ENCODE measurements around the gene DPT.

DPT gene

DNA sequence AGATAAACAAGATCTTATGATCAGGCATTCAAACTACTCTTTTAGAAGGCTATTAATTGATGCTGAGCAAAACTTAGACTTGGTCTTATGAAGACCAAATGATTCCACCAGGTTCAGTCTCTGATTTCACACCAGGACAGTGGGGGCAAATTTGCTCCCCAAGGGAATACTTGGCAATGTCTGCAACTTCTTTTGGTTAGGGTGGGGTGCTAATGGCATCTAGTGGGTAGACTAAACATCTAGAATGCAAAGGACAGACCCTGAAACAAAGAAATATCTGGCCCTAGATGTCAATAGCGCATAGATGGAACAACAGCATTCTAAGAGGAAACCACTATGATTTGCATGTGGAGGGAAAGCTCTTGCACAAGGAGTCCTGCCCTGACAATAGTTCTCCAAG, 30.6 kb downstream of the DPT start:
- no peak for DNase-seq (ENCODE audit: low read depth)

DNA sequence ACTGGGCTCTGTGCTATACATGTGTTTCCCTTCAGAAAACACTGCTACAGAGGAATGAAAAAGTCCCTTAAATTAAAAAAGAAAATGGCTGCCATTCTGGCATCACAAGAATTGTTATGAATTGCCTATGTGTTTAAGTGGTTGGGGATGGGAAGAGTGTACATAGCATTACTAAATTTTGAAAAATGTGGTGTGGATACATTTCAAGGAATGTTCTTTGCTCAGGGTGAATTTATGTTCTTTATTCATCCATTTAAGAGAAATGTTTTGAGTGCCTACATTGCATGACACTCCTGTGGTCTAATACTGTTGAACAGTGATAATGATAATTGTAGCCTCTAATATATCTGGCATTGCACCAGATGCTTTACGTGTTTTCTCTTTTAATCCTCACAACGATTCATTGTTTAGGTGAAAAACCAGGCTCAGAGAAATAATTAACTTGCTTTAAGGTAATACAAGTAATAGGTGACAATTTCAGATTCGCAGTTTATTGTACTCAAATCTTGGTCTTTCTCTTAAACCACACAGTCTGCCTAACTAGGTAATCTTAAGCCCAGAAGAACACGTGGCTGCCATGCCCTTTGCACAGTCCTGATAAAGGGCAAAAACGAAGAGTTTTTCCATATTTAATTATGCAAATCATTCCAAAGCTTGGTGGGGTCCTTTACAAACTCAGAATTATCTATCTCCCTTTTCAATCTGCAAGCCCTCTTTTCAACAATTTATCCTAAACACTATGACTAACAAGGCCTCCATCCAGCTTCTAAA, 31.5 kb downstream of the DPT start:
- no peak for DNase-seq (ENCODE audit: low read depth)

DNA sequence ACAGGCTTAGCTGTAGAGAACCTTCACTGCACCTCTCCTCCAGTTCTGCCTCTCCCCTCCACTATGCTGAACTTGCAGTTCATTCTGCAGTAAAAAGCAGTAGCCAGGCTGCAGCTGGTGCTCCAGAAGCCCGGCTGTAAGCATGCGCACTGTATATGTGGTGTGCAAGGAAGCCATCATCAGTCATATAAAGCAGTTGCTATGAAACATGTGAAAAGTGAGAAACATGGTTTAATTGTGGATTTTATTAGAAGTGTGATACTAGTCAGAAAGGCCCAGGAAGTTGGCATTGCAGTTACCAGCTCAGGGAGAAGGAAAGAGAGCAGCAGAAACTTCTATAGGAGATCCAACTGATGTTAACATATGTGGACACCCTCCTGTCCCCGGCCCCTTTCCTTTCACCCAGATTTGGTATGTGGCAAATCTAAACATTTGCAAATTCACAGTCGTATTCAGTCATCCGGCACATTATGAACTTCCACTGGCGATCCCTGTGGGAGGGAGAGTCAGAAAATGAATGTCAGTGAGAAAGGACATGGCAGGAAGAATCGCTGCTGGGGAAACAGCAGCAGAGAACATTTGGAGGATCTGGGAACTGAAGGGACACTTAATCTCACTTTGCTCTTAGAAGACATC, 32.8 kb downstream of the DPT start:
- DNase-seq (ENCODE audit: low read depth) = no peak

DNA sequence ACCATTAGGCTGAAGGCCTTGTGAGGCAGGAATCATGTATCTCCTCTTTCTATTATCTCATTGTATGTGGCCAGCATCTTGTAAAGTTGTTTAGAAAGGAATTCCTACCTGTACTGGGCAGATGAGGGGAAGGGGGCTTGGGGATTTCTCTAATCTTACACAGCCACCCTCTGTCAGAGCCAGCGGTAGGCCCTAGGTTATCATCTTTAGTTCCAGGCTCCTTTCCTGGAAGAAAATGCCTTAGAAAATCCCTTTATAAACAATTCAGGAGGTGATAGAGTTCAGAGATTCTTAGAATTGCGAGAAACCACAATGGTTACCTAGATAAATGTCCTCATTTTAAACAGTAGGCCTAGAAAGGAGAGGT, 35.2 kb downstream of the DPT start:
- DNase-seq (ENCODE audit: low read depth) = no peak

DNA sequence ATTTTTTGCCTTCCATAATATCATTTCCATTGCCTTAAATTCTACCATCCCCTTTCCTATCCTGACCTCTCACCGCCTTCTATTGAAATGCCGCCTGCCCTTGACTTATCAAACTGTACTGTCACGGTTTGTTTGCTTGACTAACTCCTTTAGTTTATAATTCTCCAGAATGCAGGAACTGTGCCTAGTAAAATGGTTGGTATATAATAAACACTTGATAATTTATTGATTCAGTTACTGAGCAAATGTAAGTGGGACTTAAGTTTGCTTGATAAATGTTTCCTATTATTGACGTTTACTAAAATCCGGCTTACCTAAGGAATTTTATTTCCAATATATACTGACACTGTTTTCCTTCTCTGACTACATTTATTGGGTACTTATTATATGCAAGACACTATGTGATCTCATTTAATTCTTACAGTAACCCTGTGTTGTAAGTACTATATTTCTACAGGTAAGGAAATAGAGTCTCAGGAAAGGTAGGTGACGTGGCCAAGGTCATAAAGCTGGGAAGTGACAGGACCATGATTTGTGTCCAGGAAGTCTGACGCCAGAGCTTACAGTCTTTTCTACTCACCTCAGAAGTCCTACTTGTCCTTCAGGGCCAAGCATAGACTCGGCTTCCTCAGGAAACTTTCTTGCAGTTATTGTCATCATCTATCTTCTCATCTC, 35.7 kb downstream of the DPT start:
- DNase-seq (ENCODE audit: low read depth) = no peak

DNA sequence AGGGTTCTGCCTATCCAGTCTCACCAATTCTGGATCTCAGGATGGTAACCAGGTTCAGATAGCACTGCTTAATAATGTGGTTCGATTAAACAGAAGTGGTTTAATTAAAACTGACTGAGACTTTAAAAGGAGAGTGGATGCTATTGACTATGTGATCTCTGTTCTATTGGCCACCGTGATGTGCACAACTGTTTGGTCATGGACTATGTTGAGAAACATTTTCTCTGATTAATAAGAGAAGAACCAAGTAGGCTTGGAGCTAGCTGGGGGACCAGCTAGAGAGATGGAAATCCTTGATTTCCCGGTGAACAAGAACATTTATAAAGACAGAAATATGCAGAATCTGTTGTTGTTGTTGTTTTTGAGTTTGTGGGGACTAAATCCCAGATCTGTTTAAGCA, 36.5 kb downstream of the DPT start:
- DNase-seq (ENCODE audit: low read depth) = no peak

DNA sequence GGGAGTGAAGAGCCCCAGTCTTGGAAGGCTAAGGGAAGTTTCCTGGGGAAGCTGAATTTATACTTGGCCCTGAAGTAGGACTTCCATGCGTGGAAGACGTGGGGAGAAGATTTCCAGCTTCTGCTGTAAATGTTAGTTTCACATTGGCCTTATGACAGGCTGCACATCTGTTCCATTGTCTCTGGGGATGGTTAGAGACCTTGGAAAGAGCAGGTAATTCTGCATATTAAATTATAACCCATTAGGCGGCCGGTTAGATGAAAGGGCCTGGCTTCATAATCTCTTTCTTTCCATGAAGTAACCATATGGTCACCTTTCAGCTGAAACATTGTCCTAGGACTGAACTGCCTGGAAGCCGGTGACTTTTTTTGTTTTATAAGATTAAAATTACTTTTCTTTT, 37.5 kb downstream of the DPT start:
- no peak for DNase-seq (ENCODE audit: low read depth)

DNA sequence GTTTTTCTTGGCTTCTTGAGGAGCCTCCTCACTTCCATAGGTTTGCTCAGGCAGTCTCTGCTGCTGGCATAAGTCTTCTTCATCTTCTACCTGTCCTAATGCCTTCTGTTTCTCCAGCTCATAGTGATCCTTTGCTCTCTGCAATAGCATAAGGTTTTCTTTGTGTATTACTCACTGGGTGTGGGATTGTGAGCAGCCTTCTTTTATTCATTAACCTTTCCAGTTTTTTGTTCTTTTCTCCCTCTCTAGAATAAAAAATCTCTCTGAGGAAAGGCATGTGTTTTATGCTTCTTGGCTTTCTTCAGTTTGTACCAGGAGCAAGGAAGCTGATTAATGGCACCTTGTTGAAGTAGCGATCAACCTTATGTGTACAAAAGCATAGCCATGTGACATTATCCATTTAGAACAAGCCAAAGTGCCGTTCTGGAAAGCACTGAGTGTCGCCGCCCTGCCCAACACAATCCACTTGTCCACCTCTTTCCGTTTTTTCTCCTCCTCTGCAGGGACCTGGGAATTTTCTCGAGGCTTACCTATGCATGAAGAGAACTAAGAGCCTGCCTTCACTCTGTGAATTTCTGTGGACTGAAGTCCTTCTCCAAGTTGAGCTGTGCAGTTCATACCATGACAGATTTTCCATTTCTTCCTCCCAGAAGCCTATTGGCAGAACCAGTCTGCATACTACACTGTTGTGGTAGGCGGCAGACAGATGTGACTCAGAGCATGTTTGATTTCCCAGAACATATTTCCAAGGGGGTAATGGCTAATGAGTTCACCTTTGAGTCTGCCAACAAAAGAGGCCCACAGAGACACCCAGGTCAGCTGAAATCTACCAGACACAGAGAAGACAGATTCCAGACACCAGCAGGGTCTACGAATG, 39.0 kb downstream of the DPT start:
- DNase-seq (ENCODE audit: low read depth) = no peak

DNA sequence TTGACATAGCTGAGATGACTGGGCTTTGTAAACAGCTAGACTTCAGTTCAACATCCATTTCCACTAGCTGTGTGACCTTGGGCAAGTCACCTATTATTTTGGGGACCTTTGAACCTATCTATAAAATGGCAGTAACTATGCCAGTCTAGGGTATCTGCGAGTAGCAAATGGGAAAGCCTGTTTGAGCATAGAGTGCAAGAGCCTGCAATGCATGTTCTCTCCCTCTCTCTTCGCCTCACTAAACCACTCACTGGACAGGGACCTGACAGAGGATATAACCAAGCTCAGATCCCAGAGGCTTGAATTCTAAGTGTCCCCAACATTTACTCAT, 39.7 kb downstream of the DPT start:
- DNase-seq (ENCODE audit: low read depth) = no peak

DNA sequence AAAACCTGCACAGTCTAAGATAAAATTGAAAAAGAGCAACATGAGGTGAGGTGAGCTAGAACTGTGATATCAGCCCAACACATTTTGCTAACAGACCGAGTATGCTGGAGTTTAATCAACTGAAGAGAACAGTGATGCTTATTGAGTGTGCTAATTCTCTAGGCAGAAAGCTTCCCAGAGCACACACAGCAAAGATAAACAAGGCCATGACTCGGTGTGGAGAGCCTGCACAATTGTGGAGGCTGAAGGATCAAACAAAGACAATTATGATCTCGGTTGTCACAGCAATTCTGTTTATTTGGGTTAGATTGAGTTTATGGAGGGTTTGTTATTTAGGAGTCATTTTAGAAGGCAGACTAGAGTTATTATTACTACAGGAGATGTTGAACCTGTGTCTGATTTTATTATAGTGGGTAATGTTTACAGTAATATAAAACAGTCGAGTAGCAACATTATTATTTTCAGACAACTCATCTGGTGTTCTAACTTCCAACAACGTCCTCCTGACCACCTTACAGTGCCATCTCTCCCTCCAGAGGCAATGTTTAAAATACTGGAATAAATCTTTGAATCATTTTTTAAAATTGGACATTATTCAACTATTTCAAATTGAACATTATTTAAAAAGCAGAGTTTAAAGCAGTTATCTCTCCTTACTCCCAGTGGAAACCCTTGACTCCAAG, 40.2 kb downstream of the DPT start:
- DNase-seq (ENCODE audit: low read depth) = no peak

DNA sequence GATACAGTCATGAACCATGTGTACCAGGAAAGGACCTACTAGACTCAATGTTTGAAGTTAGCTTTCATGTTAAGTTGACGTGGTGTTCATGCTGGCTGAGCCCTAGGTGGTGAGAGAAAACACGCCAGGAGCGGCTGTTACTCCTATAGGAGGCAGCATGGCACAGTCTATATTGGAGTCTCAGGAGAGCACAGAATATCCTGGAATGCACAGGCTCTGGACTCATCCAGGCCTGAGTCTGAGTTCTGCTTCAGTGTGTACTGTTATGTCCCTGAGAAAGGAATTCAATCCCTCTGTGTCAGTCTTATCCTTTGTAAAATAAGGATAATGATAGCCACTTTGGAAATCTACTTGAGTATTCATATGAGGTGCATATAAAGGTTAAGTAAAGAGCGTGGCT, 41.2 kb downstream of the DPT start:
- DNase-seq (ENCODE audit: low read depth) = no peak

DNA sequence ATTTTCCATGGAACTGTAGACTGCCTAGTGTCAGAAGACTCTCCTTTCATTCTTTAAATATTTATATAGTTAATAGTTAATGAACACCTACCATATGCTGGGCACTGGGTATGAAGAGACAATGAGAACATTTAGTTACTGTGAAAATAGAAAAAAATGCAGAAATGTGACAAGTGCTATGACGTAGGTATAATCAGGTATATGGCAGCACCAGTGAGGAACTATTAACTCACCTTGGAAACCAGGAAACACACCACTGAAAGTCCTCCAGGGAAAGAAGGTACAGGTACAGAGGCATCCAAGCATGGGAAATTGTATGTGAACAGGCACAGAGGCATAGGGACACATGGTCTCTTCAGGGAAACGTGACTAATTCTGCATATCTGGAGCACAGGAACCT, 42.3 kb downstream of the DPT start:
- no peak for DNase-seq (ENCODE audit: low read depth)

DNA sequence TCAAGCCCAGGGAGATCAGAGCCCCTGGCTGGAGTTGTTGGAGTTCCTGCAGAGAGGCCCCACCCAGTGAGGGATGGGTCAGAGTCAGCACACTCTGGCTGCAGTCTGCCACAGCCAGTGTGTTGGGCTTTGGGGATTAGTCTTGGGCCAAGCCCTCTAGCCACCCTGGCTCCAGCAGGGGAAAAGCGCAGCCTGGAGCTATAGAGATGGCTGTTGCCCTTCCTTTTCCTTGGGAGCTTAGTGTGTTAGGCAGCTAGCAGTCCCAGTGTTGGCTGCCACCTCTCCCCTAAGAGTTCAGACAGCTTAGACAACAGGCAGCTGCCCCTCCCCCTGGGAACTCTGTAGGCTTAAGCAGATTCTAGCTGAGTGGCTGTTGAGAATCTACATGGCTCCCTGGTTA, 45.1 kb downstream of the DPT start:
- no peak for DNase-seq (ENCODE audit: low read depth)

DNA sequence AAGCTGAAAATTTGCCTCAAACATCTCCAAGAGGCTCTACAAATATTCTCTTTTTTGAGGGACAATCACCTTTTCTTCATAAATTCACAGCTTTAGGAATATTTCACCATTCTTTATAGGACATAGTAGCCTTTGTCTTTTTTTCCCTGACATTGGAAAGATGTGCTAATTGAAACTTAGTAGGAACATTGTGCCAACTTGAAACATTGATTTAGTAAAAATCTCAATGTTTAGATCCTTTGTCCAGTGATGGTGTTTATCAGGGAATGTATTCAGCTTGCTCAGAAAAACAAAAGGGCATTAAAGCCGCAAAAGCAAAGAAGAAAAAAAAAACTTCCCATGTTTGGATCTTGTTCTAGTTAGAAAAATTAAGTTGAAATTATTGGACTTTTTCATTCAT, 52.1 kb downstream of the DPT start:
- DNase-seq (ENCODE audit: low read depth) = no peak

DNA sequence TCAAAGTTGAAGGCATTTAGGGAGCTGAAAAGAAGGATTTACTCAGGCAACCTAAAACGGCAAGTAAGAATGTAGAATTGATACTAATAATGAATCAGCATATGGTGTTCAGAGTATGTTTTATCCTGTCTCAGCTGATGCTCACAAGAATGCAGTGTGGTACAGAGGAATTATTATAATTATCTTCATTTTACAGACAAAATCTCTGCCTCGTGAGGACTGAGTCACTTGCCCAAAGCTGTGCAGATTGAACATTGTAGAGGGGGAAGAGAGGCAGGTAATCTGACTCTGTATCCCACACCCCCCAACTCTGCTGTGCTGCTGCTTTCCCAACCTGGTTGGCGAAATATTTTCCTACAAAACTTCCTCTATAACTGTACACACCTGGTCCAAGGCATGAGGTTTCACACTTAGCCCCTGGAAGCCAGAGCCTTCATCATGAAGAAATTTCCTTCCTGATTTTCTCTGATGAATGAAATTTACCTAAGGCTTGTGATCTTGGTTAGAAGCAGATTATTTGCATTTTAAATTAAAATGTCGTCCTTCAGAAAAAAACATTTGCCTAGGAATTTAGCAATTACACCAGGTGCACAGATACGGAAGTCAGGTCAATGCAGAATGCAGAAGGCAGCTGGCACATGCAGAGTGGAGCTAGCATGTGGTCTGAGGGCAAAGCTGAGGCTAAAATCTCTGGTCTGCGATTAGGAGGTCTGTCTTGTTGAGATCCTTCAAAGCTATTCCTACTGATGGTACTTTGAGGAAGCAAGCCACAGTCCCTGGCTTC, 52.8 kb downstream of the DPT start:
- no peak for DNase-seq (ENCODE audit: low read depth)

DNA sequence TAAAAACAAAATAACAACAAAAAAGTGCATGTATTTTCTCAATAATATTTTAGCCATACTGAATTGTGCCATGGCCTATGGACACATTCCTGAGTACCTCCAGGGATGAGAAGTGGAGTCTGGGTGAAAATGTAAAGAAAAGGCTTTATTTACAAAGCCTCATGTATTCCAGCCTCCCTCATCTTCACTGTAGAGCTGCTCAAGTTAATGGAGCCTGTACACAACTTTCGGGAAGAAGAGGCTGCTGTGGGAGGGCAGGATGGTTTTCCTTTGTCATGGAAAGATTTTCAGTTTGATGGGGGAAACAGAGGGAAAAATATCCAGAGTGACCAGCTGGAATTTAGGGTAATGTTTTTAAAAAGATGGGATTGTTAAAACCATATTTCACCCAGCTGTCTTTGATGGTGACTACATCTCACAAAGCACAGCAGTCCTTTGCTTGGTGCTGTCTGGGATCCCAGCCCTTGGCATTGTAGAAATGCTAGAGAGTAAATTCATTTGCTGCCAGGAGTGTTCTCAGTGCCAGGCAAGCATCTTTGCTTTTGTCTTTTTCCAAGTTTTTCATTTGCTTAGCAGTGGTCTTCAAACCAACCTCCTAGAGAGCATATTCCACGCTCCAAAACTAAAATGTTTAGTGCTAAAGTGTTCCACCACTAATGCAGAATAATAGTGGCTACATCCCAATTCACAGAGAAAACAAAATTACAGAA, 54.9 kb downstream of the DPT start:
- no peak for DNase-seq (ENCODE audit: low read depth)

DNA sequence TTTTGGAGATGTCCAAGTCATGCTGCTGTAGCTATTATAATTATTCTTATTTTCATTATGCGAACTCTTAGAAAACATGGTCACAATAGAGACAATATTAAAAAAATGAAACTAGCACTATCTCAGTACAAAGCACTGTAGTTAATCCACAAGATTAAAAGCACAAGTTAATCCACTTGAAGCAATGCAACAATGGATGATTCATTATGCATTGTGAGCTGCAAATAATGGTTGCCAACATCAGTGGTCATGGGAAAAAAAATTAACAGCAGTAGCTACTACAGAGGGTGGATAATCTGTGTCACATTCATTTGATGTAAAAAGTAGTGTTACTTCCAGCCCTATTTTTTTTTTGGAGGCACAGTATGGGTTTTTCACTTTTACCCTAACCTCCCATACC, 56.7 kb downstream of the DPT start:
- no peak for DNase-seq (ENCODE audit: low read depth)

DNA sequence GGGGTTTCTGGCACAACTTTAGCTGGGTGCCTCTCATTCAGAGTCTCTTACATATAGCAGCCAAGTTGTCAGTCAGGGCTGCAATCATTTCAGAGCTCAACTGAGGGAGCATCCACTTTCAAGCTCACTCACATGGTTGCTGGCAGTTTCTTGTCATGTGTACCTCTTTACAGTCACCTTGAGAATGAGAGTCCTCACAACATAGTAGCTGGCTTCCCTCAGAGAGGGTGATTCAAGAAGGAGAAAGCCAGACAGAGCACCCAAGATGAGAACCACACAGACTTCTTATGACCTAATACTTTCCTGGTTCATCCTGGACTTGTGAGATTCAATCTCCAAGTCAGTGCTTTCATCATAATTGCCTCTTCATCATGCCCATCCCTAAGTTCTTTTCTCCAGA, 57.2 kb downstream of the DPT start:
- DNase-seq (ENCODE audit: low read depth) = no peak

DNA sequence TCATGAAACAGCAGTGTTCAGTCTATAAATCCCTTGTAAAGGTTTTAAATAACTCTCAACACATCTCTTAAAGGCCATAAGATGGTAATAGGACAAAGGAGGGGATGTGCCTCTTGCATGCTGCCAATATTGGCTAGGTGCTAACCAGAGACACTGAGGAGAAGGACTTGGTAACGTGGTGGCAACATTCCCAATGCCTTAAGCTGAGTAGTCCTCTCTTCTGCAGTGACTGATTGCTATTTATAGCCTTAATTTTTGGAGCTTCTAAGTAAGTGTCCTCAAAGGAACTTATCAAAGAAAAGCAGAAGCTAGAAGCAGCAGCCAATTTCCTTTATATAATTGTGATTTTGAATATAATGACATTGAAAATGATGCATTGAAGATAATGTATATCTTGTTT, 63.0 kb downstream of the DPT start:
- no peak for DNase-seq (ENCODE audit: low read depth)

DNA sequence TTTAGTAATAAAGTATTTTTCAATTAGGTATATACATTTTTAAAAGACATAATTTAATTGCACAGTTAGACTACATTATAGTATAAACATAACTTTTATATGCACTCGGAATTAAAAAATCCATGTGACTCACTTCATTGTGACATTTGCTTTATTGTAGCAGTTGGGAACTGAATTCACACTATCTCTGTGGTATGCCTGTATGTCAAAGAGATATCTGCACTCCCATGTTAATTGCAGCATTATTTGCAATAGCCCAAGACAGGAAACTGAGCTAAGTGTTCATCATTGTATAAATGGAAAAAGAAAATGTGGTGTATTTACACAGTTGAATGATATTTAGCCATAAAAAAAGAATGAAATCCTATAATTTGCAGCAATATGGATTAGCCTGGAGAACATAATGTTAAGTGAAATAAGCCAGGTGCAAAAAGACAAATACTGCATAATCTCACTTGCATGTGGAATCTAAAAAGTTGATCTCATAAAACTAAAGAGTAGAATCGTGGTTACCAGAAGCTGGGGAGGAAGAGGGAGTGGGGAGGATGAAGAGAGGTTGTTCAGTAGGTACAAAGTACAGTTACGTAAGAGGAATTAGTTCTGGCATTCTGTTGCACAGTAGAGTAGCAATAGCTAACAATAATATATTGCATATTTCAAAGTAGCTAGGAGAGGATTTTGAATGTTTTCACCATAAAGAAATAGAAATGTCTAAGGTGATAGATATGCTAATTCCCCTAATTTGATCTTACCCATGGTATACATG, 64.8 kb downstream of the DPT start:
- no peak for DNase-seq (ENCODE audit: low read depth)
